NCI-H226 (cell line): Measurements from ENCODE around the gene AQP12B.

Source experiments
- DNase-seq: peaks from one replicate; pipeline ENCODE4 v3.0.0-alpha.2; 2015

The AQP12B gene

GRCh38 chr2:240631548-240632305 lies 51.0 kb downstream of the AQP12B start:
- DNase-seq, result no peak

GRCh38 chr2:240630771-240631547 lies 51.7 kb downstream of the AQP12B start:
- DNase-seq, result no peak

GRCh38 chr2:240629968-240630770 lies 52.5 kb downstream of the AQP12B start:
- DNase-seq, result no peak

GRCh38 chr2:240629619-240629967 lies 53.1 kb downstream of the AQP12B start:
- DNase-seq, result no peak

- DNase-seq, result no peak
Measured at GRCh38 chr2:240628808-240629618, 53.7 kb downstream of the AQP12B start.

GRCh38 chr2:240628507-240628807 lies 54.2 kb downstream of the AQP12B start:
- no peak for DNase-seq

- no peak for DNase-seq
Measured at GRCh38 chr2:240627736-240628506, 54.8 kb downstream of the AQP12B start.

GRCh38 chr2:240626531-240627300 lies 56.0 kb downstream of the AQP12B start:
- no peak for DNase-seq
